ENCODE results near the gene FICD. TPM values are rescaled to one million over a fixed set of nuclear protein-coding genes. Genes with fewer than 3 reads are reported as not detected.
"Not testable (repeated sequence)": the region's sequence is repeated elsewhere in the genome, so short reads cannot be mapped to it uniquely, and the experiment has no call there.

The FICD gene
- polyA plus RNA-seq, 1 donor from 2014 or later: 1.5 TPM

DNA sequence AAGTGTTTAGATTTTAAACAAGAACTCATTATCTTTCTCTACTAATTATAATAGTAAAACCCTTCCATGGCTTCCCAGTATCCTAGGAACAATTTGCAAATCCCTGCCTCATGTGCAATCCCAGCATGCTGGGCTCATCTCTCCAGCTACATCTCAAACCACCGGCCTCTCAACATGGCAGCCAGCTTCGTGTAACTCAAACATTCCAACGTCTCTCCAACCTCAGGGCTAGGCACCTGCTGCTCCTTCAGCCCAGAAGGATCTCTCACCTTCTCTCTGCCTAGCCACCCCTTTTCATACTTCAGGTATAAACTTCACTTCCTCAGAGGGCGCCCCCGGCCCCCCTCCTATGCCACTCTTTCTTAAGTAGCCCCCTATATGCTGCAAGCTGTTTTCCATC, 38.7 kb downstream of the FICD start:
- Histone ChIP-seq H3K9me2 (ENCODE audit: insufficient read depth, low read length) (no peaks in the 10 kb centered on the region), H2AFZ (ENCODE audit: low read depth, low read length) (no peak overlapping the region), H3K4me2 (ENCODE audit: low read length) (no peak overlapping the region), H3K4me3 (ENCODE audit: low read length) (no peak overlapping the region), H4K20me1 (ENCODE audit: insufficient read depth) (no peaks in the 10 kb centered on the region), H3K27ac (ENCODE audit: low read length) (no peak overlapping the region), H3K79me2 (replicated peaks; ENCODE audit: insufficient read depth, low read length) (peaks cover 71% of the 10 kb centered on the region), H3K36me3 (ENCODE audit: insufficient read depth, low read length) (peaks cover 4% of the 10 kb centered on the region), H3K27me3 (ENCODE audit: insufficient read depth, low read depth, low read length) (no peaks in the 10 kb centered on the region), H3F3A (ENCODE audit: insufficient read depth, low read length, poor library complexity, severe bottlenecking) (no peaks in the 10 kb centered on the region), H3K9me3 (ENCODE audit: low read length) (no peaks in the 10 kb centered on the region), H3K9ac (ENCODE audit: low read length) (no peak overlapping the region)
- no peak for TF ChIP-seq EP300 (conservative IDR thresholded peaks at IDR 0.05; ENCODE audit: poor library complexity, severe bottlenecking)
- no peak for TF ChIP-seq MXI1 (conservative IDR thresholded peaks at IDR 0.05; ENCODE audit: poor library complexity, severe bottlenecking)
- TF ChIP-seq RAD21 (conservative IDR thresholded peaks at IDR 0.05): no peak
- TF ChIP-seq, protein P1, sequence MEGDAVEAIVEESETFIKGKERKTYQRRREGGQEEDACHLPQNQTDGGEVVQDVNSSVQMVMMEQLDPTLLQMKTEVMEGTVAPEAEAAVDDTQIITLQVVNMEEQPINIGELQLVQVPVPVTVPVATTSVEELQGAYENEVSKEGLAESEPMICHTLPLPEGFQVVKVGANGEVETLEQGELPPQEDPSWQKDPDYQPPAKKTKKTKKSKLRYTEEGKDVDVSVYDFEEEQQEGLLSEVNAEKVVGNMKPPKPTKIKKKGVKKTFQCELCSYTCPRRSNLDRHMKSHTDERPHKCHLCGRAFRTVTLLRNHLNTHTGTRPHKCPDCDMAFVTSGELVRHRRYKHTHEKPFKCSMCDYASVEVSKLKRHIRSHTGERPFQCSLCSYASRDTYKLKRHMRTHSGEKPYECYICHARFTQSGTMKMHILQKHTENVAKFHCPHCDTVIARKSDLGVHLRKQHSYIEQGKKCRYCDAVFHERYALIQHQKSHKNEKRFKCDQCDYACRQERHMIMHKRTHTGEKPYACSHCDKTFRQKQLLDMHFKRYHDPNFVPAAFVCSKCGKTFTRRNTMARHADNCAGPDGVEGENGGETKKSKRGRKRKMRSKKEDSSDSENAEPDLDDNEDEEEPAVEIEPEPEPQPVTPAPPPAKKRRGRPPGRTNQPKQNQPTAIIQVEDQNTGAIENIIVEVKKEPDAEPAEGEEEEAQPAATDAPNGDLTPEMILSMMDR (IDR thresholded peaks at IDR 0.05; ENCODE audit: poor library complexity, severe bottlenecking): no peak
- TF ChIP-seq EZH2 (IDR thresholded peaks at IDR 0.05; ENCODE audit: borderline replicate concordance, insufficient read depth, low read length, poor library complexity, severe bottlenecking): no peak
- no peak for TF ChIP-seq POLR2AphosphoS5 (IDR thresholded peaks at IDR 0.05)
- TF ChIP-seq, protein P2, sequence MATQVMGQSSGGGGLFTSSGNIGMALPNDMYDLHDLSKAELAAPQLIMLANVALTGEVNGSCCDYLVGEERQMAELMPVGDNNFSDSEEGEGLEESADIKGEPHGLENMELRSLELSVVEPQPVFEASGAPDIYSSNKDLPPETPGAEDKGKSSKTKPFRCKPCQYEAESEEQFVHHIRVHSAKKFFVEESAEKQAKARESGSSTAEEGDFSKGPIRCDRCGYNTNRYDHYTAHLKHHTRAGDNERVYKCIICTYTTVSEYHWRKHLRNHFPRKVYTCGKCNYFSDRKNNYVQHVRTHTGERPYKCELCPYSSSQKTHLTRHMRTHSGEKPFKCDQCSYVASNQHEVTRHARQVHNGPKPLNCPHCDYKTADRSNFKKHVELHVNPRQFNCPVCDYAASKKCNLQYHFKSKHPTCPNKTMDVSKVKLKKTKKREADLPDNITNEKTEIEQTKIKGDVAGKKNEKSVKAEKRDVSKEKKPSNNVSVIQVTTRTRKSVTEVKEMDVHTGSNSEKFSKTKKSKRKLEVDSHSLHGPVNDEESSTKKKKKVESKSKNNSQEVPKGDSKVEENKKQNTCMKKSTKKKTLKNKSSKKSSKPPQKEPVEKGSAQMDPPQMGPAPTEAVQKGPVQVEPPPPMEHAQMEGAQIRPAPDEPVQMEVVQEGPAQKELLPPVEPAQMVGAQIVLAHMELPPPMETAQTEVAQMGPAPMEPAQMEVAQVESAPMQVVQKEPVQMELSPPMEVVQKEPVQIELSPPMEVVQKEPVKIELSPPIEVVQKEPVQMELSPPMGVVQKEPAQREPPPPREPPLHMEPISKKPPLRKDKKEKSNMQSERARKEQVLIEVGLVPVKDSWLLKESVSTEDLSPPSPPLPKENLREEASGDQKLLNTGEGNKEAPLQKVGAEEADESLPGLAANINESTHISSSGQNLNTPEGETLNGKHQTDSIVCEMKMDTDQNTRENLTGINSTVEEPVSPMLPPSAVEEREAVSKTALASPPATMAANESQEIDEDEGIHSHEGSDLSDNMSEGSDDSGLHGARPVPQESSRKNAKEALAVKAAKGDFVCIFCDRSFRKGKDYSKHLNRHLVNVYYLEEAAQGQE (IDR thresholded peaks at IDR 0.05; ENCODE audit: borderline replicate concordance): no peak
- TF ChIP-seq TAF1 (IDR thresholded peaks at IDR 0.05; ENCODE audit: low read depth): no peak
- no peak for TF ChIP-seq SMC3 (conservative IDR thresholded peaks at IDR 0.05; ENCODE audit: poor library complexity)

DNA sequence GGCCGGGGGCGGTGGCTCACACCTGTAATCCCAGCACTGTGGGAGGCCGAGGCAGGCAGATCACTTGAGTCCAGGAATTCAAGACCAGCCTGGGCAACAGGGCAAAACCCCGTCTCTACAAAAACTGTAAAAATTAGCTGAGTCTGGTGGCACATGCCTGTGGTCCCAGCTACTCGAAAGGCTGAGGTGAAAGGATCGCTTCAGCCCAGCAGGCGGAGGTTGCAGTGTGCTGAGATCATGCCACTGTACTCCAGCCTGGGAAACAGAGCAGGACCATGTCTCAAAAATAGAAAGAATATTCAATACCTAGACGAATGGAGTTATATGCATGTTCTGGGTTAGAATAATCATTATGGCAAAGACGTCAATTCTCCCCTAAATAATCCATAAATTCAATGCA, 40.3 kb downstream of the FICD start:
- H3K79me2 ChIP-seq (replicated peaks; ENCODE audit: insufficient read depth, low read length): peaks cover 81% of the 10 kb centered on the region
- H3K9ac ChIP-seq (ENCODE audit: low read length); H4K20me1 ChIP-seq (ENCODE audit: insufficient read depth); H3K4me2 ChIP-seq (ENCODE audit: low read length); H2AFZ ChIP-seq (ENCODE audit: low read depth, low read length); H3K4me3 ChIP-seq (ENCODE audit: low read length); H3K9me3 ChIP-seq (ENCODE audit: low read length); H3F3A ChIP-seq (ENCODE audit: insufficient read depth, low read length, poor library complexity, severe bottlenecking); H3K9me2 ChIP-seq (ENCODE audit: insufficient read depth, low read length); H3K27me3 ChIP-seq (ENCODE audit: insufficient read depth, low read depth, low read length); H3K36me3 ChIP-seq (ENCODE audit: insufficient read depth, low read length); H3K27ac ChIP-seq (ENCODE audit: low read length): not testable (repeated sequence)

All from neural cell (in vitro differentiated cells).